SU-DHL-6 (cell line): ENCODE results near the gene TBCK.

Experiments used
- EZH2phosphoT487 ChIP-seq: fragments of 200-600 bp; sonication (generic), shearing (Covaris generic); conservative IDR thresholded peaks from 2 replicates; pipeline ENCODE4 v1.6.1; 2018; ENCODE audit warnings: mild to moderate bottlenecking, antibody characterized with exemption, low read length, moderate library complexity, mixed read lengths
- TF ChIP-seq, protein P1 (sequence below): fragments of 200-600 bp; sonication (generic); IDR thresholded peaks from one replicate; pipeline ENCODE4 v1.5.1; 2017; ENCODE audit warnings: antibody characterized with exemption, mild to moderate bottlenecking, low read length, moderate library complexity; ENCODE audit not compliant: insufficient read depth, poor library complexity, severe bottlenecking

DNA sequence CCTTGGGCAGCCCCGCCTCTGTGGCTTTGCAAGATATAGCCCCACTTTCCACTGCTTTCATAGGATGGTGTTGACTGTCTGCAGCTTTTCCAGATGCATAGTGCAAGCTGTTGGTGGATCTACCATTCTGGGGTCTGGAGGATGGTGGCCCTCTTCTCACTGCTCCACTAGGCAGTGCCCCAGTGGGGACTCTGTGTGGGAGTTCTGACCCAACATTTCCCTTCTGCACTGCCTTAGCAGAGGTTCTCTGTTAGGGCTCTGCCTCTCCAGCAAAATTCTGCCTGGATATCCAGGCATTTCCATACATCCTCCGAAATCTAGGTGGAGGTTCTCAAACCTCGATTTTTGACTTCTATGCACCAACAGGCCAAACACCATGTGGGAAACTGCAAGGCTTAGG is 153.7 kb downstream of the TBCK start:
- TF ChIP-seq, protein P1, sequence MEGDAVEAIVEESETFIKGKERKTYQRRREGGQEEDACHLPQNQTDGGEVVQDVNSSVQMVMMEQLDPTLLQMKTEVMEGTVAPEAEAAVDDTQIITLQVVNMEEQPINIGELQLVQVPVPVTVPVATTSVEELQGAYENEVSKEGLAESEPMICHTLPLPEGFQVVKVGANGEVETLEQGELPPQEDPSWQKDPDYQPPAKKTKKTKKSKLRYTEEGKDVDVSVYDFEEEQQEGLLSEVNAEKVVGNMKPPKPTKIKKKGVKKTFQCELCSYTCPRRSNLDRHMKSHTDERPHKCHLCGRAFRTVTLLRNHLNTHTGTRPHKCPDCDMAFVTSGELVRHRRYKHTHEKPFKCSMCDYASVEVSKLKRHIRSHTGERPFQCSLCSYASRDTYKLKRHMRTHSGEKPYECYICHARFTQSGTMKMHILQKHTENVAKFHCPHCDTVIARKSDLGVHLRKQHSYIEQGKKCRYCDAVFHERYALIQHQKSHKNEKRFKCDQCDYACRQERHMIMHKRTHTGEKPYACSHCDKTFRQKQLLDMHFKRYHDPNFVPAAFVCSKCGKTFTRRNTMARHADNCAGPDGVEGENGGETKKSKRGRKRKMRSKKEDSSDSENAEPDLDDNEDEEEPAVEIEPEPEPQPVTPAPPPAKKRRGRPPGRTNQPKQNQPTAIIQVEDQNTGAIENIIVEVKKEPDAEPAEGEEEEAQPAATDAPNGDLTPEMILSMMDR, result no peak
- TF ChIP-seq EZH2phosphoT487, result no peak
